ENCODE data around the gene ERC2. TPM values are rescaled to one million over a fixed set of nuclear protein-coding genes. Genes with fewer than 3 reads are reported as not detected.
A peak's percentile ranks its signal among the peaks of the same experiment; 100 is the strongest.

The ERC2 gene
- total RNA-seq, 4 donors from 2014 or later, result 5.3 to 8.8 (median 7.8) TPM

DNA sequence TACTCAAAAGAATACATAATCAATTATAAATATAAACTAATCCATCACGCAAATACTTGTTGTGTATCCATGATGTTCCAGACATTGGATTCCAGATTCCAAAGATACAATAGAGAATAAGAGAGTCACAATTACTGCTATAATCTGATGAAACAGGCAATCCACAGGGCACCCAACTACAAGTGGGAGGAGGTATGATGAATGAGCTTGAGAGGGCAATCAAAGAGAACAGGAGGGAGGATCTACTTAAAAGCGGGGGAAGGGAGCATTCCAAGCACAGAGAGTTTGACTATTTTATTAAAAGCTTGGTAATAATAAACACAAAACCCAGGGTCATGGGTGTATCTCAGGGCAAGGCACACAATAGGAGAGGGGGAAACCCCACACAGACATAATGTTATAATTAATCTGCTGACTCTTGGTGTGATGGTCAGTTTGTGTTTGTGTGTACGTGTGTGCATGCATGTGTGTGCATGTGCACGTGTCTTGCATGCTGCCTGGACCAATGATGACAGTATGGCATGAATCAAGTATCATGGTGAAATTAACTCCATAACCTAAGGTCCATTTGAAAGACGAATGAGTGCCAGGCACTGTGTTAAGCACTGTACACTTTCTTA, 655.8 kb downstream of the ERC2 start:
- no peaks in the 10 kb centered on the region for H3K9me3 ChIP-seq
- DNase-seq, result peak; percentile 9 to 14
- no peaks in the 10 kb centered on the region for H3K27me3 ChIP-seq
- intact Hi-C loops (cut with DNase I), result loop anchor here (10.0 kb wide), 1 partner anchor 82 kb away; no protein-coding TSS in a partner anchor
- H3K4me1 ChIP-seq, result peaks cover 0 to 4% of the 10 kb centered on the region in 2 donors
- 48 to 88% methylated on average over 5 of the region's 5 CpGs for WGBS, 2 donors
- TF ChIP-seq, protein P1, sequence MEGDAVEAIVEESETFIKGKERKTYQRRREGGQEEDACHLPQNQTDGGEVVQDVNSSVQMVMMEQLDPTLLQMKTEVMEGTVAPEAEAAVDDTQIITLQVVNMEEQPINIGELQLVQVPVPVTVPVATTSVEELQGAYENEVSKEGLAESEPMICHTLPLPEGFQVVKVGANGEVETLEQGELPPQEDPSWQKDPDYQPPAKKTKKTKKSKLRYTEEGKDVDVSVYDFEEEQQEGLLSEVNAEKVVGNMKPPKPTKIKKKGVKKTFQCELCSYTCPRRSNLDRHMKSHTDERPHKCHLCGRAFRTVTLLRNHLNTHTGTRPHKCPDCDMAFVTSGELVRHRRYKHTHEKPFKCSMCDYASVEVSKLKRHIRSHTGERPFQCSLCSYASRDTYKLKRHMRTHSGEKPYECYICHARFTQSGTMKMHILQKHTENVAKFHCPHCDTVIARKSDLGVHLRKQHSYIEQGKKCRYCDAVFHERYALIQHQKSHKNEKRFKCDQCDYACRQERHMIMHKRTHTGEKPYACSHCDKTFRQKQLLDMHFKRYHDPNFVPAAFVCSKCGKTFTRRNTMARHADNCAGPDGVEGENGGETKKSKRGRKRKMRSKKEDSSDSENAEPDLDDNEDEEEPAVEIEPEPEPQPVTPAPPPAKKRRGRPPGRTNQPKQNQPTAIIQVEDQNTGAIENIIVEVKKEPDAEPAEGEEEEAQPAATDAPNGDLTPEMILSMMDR (IDR thresholded peaks at IDR 0.05), result no peak
- TF ChIP-seq POLR2A (IDR thresholded peaks at IDR 0.05), result no peak
- no peaks in the 10 kb centered on the region for H3K36me3 ChIP-seq
- no peak overlapping the region for H3K27ac ChIP-seq
- H3K4me3 ChIP-seq (replicated peaks in 1 of 3), result no peak overlapping the region

GRCh38 chr3:55807210-55807609, 661.1 kb downstream of the ERC2 start:
- intact Hi-C loops (cut with DNase I), result no loop called here
- no peak overlapping the region for H3K4me3 ChIP-seq (replicated peaks in 1 of 3)
- H3K27ac ChIP-seq, result no peak overlapping the region
- H3K27me3 ChIP-seq, result no peaks in the 10 kb centered on the region
- DNase-seq, result no peak
- no peaks in the 10 kb centered on the region for H3K36me3 ChIP-seq
- no peaks in the 10 kb centered on the region for H3K9me3 ChIP-seq
- WGBS, 2 donors, result 93 to 94% methylated on average over 1 of the region's 1 CpG
- no peak for TF ChIP-seq POLR2A (IDR thresholded peaks at IDR 0.05)
- TF ChIP-seq, protein P1 (IDR thresholded peaks at IDR 0.05), result no peak
- H3K4me1 ChIP-seq, result no peaks in the 10 kb centered on the region

DNA sequence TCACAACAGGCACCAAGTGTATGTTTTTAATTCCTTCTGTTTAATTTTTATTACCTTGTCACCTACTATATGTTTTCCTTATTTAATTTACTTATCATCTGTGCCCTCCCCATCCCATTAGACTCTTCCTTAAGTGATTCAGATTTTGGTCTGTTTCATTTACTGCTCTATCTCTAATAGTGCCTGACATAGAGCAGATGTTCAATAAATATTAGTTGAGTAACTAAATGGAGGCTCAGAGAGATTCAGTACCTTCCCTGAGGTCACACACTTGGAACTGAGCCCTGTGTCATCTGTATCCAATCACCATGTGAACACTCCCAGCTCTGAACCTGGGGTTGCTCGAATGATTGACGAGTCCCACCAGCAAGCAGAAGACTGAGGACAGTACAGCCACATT, 663.1 kb downstream of the ERC2 start:
- Histone ChIP-seq H3K4me3 (replicated peaks in 1 of 3) (no peak overlapping the region), H3K27me3 (no peaks in the 10 kb centered on the region), H3K36me3 (no peaks in the 10 kb centered on the region), H3K9me3 (no peaks in the 10 kb centered on the region), H3K4me1 (no peaks in the 10 kb centered on the region), H3K27ac (no peak overlapping the region)
- TF ChIP-seq, protein P1 (IDR thresholded peaks at IDR 0.05), result no peak
- TF ChIP-seq POLR2A (IDR thresholded peaks at IDR 0.05), result no peak
- 73 to 92% methylated on average over 2 of the region's 2 CpGs for WGBS, 2 donors
- intact Hi-C loops (cut with DNase I), result no loop called here
- no peak for DNase-seq

GRCh38 chr3:55804170-55805095, 663.8 kb downstream of the ERC2 start:
- H3K4me1 ChIP-seq, result no peaks in the 10 kb centered on the region
- no peak overlapping the region for H3K27ac ChIP-seq
- intact Hi-C loops (cut with DNase I), result no loop called here
- DNase-seq, result no peak
- H3K9me3 ChIP-seq, result no peaks in the 10 kb centered on the region
- no peak overlapping the region for H3K4me3 ChIP-seq (replicated peaks in 1 of 3)
- no peaks in the 10 kb centered on the region for H3K36me3 ChIP-seq
- no peaks in the 10 kb centered on the region for H3K27me3 ChIP-seq
- TF ChIP-seq, protein P1 (IDR thresholded peaks at IDR 0.05), result no peak
- no peak for TF ChIP-seq POLR2A (IDR thresholded peaks at IDR 0.05)
- 82 to 89% methylated on average over 7 of the region's 7 CpGs for WGBS, 2 donors

DNA sequence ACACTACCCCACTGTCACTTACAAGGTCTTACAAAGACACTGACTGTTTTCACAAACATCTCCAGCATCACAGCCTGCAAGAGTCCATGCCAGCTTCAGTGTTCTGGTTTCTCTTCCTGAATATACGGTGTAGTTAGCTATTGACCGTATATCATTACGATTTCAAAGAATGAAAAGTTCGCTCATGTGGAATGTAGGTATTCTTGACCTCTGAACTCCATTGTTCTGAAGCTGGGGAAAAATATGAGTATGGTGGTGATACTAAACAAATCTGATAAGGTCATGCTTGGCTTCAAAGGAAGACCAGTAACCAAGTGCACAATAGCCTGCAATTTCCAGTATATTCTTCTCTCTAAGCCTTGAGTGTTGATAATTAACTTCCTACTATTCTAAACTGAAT, 665.5 kb downstream of the ERC2 start:
- Histone ChIP-seq H3K27me3 (no peaks in the 10 kb centered on the region), H3K27ac (no peak overlapping the region), H3K4me3 (replicated peaks in 1 of 3) (no peak overlapping the region), H3K9me3 (no peaks in the 10 kb centered on the region), H3K4me1 (no peaks in the 10 kb centered on the region), H3K36me3 (no peaks in the 10 kb centered on the region)
- no peak for DNase-seq
- WGBS, 2 donors, result 70 to 80% methylated on average over 4 of the region's 4 CpGs
- TF ChIP-seq POLR2A (IDR thresholded peaks at IDR 0.05), result no peak
- TF ChIP-seq, protein P1 (IDR thresholded peaks at IDR 0.05), result no peak
- intact Hi-C loops (cut with DNase I), result no loop called here
